ENCODE measurements around the gene ID1. TPM values are rescaled to one million over a fixed set of nuclear protein-coding genes. Genes with fewer than 3 reads are reported as not detected.
A peak's percentile ranks its signal among the peaks of the same experiment; 100 is the strongest.

ID1 gene
- total and polyA plus RNA-seq, 10 of the 15 experiments (the other 5 are each of a cell fraction or from before 2014, with no cell fraction given): 0.09 to 1.3 (median 0.47) TPM; not detected in 2

GRCh38 chr20:31572042-31572700, 32.9 kb upstream of the ID1 start:
- intact Hi-C loops (cut with micrococcal nuclease; ENCODE audit: unreplicated experiment): no loop called here
- no peak for FAIRE-seq
- SMC1A ChIA-PET (ENCODE audit: uncharacterized antibody, unreplicated experiment): interaction anchor here (0.5 to 10.3 kb wide), 4 partner anchors 9 to 72 kb away, joined by 3 to 108 read pairs (median 8); partner anchors contain the start of gene ID1

More at GRCh38 chr20:31572042-31572700, 32.9 kb upstream of the ID1 start:
- CTCF ChIA-PET: interaction anchor here (1.9 to 29.1 kb wide), 5 partner anchors 11 to 151 kb away, joined by 4 to 958 read pairs (median 9); partner anchors contain the start of gene ID1
- ATAC-seq (no peak), DNase-seq (ENCODE audit: low read depth, low spot score) (no peak)
- H2AFZ ChIP-seq (ENCODE audit: control insufficient read depth, low read depth, low read length): peak overlapping the region; percentile 70
- H3K79me2 ChIP-seq (ENCODE audit: control insufficient read depth, insufficient read depth, low read length): no peaks in the 10 kb centered on the region
- H3K27me3 ChIP-seq (replicated peaks in 1 of 2; ENCODE audit: control insufficient read depth in 2 of 2, insufficient read depth in 2 of 2, low read length in 1 of 2): no peaks in the 10 kb centered on the region; a peak in 1 of 4 replicates
- 32% methylated on average over 17 of the region's 17 CpGs for WGBS (ENCODE audit: insufficient coverage, insufficient replicate concordance, low lambda C conversion rate, missing lambda C conversion rate)
- POLR2A ChIA-PET: interaction anchor here (1.1 to 1.7 kb wide), 3 partner anchors 25 to 139 kb away, joined by 3 to 16 read pairs (median 5); a partner anchor contains a TSS
- TF ChIP-seq CEBPZ (IDR thresholded peaks at IDR 0.05; ENCODE audit: low read depth, low read length) (no peak), POLR2A (IDR thresholded peaks at IDR 0.05; ENCODE audit: low read depth, low read length) (peak; percentile 17; the same call in 1 of the 2 replicates), POLR2AphosphoS5 (IDR thresholded peaks at IDR 0.05; ENCODE audit: low read length) (peak; percentile 27; the same call in 1 of the 2 replicates), BCL3 (IDR thresholded peaks at IDR 0.05; ENCODE audit: borderline replicate concordance, insufficient read depth, low read depth, low read length, poor library complexity, severe bottlenecking) (peak; percentile 5)
- TF ChIP-seq, protein P1, sequence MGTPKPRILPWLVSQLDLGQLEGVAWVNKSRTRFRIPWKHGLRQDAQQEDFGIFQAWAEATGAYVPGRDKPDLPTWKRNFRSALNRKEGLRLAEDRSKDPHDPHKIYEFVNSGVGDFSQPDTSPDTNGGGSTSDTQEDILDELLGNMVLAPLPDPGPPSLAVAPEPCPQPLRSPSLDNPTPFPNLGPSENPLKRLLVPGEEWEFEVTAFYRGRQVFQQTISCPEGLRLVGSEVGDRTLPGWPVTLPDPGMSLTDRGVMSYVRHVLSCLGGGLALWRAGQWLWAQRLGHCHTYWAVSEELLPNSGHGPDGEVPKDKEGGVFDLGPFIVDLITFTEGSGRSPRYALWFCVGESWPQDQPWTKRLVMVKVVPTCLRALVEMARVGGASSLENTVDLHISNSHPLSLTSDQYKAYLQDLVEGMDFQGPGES (IDR thresholded peaks at IDR 0.05): no peak
- peak overlapping the region; percentile 88 for H3K27ac ChIP-seq (ENCODE audit: control insufficient read depth, insufficient read depth)
- peak overlapping the region; percentile 65 for H3K4me3 ChIP-seq
- no TSS peak for BruUV-seq (replicated peaks)
- H3K36me3 ChIP-seq (ENCODE audit: control insufficient read depth in 2 of 2, insufficient read depth in 2 of 2, low read length in 1 of 2): peaks cover 5 to 8% of the 10 kb centered on the region in 2 experiments; a peak in 2 of 4 replicates
- peaks cover 12% of the 10 kb centered on the region for H3K4me1 ChIP-seq (ENCODE audit: control insufficient read depth, insufficient read depth, low read length)
- H3K4me2 ChIP-seq (ENCODE audit: control insufficient read depth, insufficient read depth): peak overlapping the region; percentile 98
- peak overlapping the region; percentile 71 for H3K9ac ChIP-seq (ENCODE audit: control insufficient read depth, insufficient read depth, low read length)
- in situ Hi-C loops (cut with MboI): loop anchor here (5.0 kb wide), 1 partner anchor 35 kb away; the partner anchor contains the start of gene ID1
- RAD21 ChIA-PET (ENCODE audit: unreplicated experiment): interaction anchor here (1.1 to 2.7 kb wide), 4 partner anchors 24 to 152 kb away, joined by 5 to 48 read pairs (median 8); partner anchors contain the start of gene ID1
- no peaks in the 10 kb centered on the region for H3K9me3 ChIP-seq (replicated peaks; ENCODE audit: control insufficient read depth, insufficient read depth, low read length)
- H4K20me1 ChIP-seq (ENCODE audit: control insufficient read depth, insufficient read depth): no peaks in the 10 kb centered on the region
